Effector memory CD8-positive, alpha-beta T cell (primary cell): ENCODE data around the gene UBE2E1.
A peak's percentile ranks its signal among the peaks of the same experiment; 100 is the strongest.
"Not testable (repeated sequence)": the region's sequence is repeated elsewhere in the genome, so short reads cannot be mapped to it uniquely, and the experiment has no call there.

Experiments
- ATAC-seq: fragments of 150-1000 bp; cut with Tn5 transposase; replicated peaks from 2 replicates; pipeline ENCODE4 v1.10.0; 2021; ENCODE audit warnings: mild to moderate bottlenecking, moderate library complexity
- DNase-seq, 3 experiments: peaks; one replicate each; pipeline ENCODE4 v3.0.0; 2021
- H3K27ac Mint-ChIP-seq, 2 donors: one replicate each; pipeline ENCODE4 v1.8.0; 2022; ENCODE audit warnings: mild to moderate bottlenecking in 2 of 2, mixed read lengths in 2 of 2, moderate library complexity in 2 of 2
- H3K27me3 Mint-ChIP-seq, 2 donors: one replicate each; pipeline ENCODE4 v1.8.0; 2022; ENCODE audit warnings: mixed read lengths in 2 of 2
- H3K36me3 Mint-ChIP-seq: one replicate; pipeline ENCODE4 v1.8.0; 2022; ENCODE audit warnings: mild to moderate bottlenecking, moderate library complexity, mixed read lengths; ENCODE audit not compliant: insufficient read depth
- H3K4me1 Mint-ChIP-seq, 2 donors: one replicate each; pipeline ENCODE4 v1.8.0; 2022; ENCODE audit warnings: low read depth in 2 of 2, mixed read lengths in 2 of 2
- H3K4me3 Mint-ChIP-seq, 2 donors: one replicate each; pipeline ENCODE4 v1.8.0; 2022; ENCODE audit warnings: mild to moderate bottlenecking in 2 of 2, mixed read lengths in 2 of 2, moderate library complexity in 2 of 2
- H3K9me3 Mint-ChIP-seq, 2 donors: one replicate each; pipeline ENCODE4 v1.8.0; 2022; ENCODE audit warnings: mixed read lengths in 2 of 2

Gene UBE2E1

DNA sequence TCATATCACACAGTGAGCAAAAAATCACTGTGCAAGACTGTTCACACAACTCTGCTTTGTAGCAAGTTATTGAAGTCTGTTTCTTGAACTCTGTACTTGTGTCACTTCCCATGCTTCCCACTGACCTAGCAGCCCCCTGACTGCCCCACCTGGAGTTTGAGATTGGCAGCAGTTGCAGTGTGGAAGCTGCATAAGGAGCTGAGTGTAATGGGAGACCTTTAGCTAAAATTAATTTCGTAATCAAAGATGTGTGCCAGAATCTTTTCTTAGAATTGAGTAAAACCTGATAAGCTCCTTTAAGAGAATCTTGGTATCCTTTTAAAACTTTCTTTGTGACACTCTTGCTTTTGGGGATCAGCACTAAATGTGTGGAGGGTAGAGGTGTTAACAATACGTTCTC lies 68.2 kb downstream of the UBE2E1 start:
- H3K36me3 Mint-ChIP-seq = no peaks in the 10 kb centered on the region
- no peak for DNase-seq
- H3K27ac Mint-ChIP-seq = peak overlapping the region; percentile 13 to 46
- peaks cover 14 to 36% of the 10 kb centered on the region in 2 donors for H3K4me1 Mint-ChIP-seq
- no peak for ATAC-seq
- no peak overlapping the region for H3K4me3 Mint-ChIP-seq
- no peaks in the 10 kb centered on the region for H3K27me3 Mint-ChIP-seq
- H3K9me3 Mint-ChIP-seq = no peaks in the 10 kb centered on the region

DNA sequence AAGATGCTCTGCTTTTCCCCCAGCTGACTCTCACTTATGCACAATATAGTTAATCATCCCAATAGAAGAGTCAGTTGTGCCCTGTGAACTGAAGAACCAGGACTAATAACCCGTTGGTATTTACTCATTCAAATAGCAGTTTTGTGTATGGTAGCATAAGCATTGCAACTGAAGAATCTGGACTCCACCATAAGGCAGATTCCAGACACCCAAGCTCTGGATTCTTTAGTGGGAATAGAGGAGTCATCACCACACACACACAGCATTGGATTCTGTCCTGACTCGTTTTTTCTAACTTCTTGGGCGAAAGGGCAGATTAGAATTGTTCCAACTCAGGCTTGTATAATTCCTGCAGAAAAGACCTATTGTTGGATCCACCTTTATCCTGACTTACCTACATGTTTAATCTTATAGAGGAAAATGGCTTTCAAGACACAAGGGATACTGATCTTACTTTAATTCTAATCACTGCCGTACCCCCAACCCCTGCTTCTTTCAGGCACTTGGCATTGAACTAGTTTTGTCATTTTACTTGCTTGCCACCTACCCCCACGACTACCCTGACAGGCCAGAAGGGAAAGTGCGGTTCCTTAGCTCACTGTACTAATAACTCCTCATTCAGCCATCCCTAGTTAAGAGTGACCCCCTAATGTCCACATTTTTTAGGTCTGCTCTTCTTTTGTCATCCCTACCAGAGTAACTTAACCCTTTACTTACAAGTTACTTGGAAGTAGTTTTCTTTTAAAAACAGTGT lies 68.8 kb downstream of the UBE2E1 start:
- no peak overlapping the region for H3K4me3 Mint-ChIP-seq
- DNase-seq = no peak
- H3K36me3 Mint-ChIP-seq = no peaks in the 10 kb centered on the region
- ATAC-seq = no peak
- H3K9me3 Mint-ChIP-seq = no peaks in the 10 kb centered on the region
- H3K27me3 Mint-ChIP-seq = no peaks in the 10 kb centered on the region
- H3K4me1 Mint-ChIP-seq = peaks cover 15 to 40% of the 10 kb centered on the region in 2 donors
- H3K27ac Mint-ChIP-seq = no peak overlapping the region

DNA sequence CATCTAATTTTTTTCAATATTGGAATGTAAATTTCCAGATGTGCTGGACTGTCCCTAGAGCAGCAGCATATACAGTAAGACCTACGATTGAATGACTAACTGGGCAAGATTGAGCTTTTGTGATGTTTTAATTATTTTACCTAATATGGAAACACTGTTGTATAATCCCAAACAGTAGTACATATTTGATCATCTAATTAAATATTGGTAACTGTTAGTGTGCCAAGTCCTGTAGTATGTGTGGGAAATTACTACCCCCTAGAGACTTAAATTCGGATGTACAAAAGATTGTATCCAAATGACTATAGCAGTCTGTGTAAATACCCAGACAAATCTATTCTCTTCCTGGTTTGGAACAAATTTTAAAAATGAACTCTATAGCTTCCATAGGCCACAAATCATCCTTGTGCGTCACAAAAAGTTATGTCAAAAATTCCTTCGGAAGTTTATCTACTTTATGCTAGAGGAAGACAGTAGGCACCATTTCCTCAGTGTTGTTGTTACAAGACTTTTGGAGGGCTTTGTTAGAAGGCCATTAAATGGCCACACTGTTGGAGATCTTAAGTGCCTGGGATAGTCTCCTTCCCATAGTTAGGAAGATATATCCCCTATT lies 69.5 kb downstream of the UBE2E1 start:
- peaks cover 16 to 38% of the 10 kb centered on the region in 2 donors for H3K4me1 Mint-ChIP-seq
- H3K27me3 Mint-ChIP-seq = no peaks in the 10 kb centered on the region
- no peaks in the 10 kb centered on the region for H3K9me3 Mint-ChIP-seq
- DNase-seq = no peak
- H3K27ac Mint-ChIP-seq = no peak overlapping the region
- no peak overlapping the region for H3K4me3 Mint-ChIP-seq
- ATAC-seq = no peak
- no peaks in the 10 kb centered on the region for H3K36me3 Mint-ChIP-seq

DNA sequence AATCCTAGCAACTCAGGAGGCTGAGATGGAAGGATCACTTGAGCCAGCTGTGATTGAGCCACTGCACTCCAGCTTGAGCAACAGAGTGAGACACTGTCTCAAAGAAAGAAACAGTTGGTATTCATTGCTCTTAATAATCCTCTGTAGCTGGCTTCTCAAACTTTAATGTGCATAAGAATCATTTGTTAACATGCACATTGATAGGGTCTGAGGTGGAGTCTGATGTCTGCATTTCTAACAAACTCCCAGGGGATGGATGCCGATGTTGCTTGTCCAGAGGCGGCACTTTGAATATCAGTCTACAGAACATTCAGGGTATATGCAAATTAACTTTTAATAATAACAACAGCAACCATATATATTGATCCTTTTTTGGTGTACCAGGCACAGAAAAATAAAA lies 71.2 kb downstream of the UBE2E1 start:
- H3K4me1 Mint-ChIP-seq = peaks cover 19 to 38% of the 10 kb centered on the region in 2 donors
- no peak for DNase-seq
- ATAC-seq = no peak
- no peaks in the 10 kb centered on the region for H3K27me3 Mint-ChIP-seq
- no peak overlapping the region for H3K27ac Mint-ChIP-seq
- no peaks in the 10 kb centered on the region for H3K9me3 Mint-ChIP-seq
- H3K36me3 Mint-ChIP-seq = no peaks in the 10 kb centered on the region
- no peak overlapping the region for H3K4me3 Mint-ChIP-seq

DNA sequence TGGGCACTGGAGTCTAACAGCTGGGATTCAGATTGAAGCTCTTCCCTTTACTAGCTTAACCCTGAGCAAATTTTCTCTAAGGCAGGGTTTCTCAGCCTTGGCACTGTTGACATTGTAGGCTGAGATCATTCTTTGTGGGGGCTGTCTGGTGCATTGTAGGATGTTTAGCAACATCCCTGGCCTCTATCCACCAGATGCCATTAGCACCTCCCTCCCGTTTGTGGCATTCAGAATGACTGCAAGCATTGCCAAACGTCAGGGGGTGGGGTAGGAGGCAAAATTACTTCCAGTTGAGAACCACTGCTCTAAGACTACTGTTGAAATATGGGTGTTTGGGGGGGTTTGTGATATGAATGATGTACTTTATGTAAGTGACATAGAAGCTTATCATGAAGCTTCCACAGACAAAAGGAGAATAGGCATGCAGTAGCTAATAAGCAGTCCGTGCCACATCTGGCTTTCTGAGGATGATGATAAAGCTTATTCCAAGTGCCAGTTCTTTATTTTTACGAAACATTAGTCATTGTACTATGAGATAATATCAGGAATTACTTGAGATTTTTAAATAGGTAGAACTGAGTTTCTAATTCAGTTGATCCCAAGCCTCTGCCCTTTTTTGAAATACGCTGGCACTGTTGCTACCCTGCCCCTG lies 71.7 kb downstream of the UBE2E1 start:
- no peak for ATAC-seq
- Mint-ChIP-seq H3K9me3 (no peaks in the 10 kb centered on the region), H3K4me1 (peaks cover 19 to 38% of the 10 kb centered on the region in 2 donors), H3K27ac (no peak overlapping the region), H3K4me3 (no peak overlapping the region), H3K36me3 (no peaks in the 10 kb centered on the region), H3K27me3 (no peaks in the 10 kb centered on the region)
- DNase-seq = no peak

DNA sequence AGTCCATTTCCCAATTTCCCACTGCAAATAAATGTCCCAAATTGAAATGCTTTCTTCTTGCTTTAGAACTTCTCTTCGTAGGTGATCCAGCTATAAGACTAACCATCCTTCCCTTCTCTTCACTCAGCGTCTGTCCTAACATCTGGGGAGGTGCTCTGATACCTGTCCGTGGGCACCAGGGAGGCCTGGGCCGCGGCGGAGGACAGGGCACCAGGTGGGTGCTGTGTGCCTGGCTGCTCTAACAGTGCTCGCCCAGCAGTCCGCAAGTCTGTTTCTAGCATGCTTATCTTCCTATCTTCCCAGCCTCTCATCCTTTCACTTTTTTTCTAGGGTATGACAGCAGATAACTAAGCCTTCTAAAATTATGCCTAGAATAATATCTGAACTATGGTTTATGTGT lies 73.7 kb downstream of the UBE2E1 start:
- H3K36me3 Mint-ChIP-seq = no peaks in the 10 kb centered on the region
- no peaks in the 10 kb centered on the region for H3K27me3 Mint-ChIP-seq
- H3K9me3 Mint-ChIP-seq = no peaks in the 10 kb centered on the region
- H3K27ac Mint-ChIP-seq = peak overlapping the region in 1 of 2 donors; percentile 20
- no peak overlapping the region for H3K4me3 Mint-ChIP-seq
- peaks cover 19 to 26% of the 10 kb centered on the region in 2 donors for H3K4me1 Mint-ChIP-seq
- no peak for ATAC-seq
- DNase-seq = no peak

DNA sequence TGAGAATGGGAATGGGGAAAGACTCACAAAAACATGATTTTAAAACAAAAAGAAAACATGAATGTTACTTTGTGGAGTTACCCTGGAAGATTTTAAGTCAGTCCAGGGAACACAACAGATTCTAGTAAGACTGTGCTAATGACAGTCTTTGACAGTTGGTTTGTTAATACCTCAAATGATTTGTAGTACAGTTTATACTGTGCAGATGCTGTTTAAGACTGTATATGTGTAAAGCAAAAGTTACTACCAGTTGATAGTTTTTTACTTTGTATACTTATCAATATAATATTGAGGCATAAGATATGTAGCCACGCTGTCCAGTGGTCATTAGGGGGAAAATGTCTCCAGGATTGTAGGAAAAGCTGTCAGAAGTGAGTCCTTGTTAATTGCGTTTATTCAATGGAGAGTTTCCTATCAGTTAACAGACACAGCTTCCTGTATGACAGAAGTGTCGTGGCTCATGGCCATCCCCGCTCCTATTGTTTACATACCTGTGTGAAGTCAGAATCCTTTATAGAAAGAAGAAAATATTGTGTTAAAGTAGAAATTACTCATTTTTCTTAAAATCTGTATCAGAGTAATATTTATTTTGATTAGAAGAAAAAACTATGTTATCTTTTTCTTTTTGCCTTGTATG lies 75.1 kb downstream of the UBE2E1 start:
- peak overlapping the region in 1 of 2 donors; percentile 25 for H3K27ac Mint-ChIP-seq
- ATAC-seq (no peak), DNase-seq (no peak)
- no peaks in the 10 kb centered on the region for H3K9me3 Mint-ChIP-seq
- H3K4me3 Mint-ChIP-seq = no peak overlapping the region
- peaks cover 3% of the 10 kb centered on the region for H3K36me3 Mint-ChIP-seq
- H3K4me1 Mint-ChIP-seq = peaks cover 15 to 26% of the 10 kb centered on the region in 2 donors
- no peaks in the 10 kb centered on the region for H3K27me3 Mint-ChIP-seq

DNA sequence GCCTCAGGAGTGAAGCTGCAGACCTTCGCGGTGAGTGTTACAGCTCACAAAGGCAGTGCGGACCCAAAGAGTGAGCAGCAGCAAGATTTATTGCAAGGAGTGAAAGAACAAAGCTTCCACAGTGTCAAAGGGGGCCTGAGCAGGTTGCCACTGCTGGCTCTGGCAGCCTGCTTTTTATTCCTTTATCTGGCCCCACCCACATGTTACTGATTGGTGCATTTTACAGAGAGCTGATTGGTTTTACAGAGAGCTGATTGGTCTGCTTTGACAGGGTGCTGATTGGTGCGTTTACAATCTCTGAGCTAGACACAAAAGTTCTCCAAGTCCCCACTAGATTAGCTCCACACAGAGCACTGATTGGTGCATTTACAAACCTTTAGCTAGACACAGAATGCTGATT lies 76.2 kb downstream of the UBE2E1 start:
- H3K27ac Mint-ChIP-seq, H3K36me3 Mint-ChIP-seq, H3K9me3 Mint-ChIP-seq, H3K27me3 Mint-ChIP-seq, H3K4me3 Mint-ChIP-seq, DNase-seq, ATAC-seq: not testable (repeated sequence)
- H3K4me1 Mint-ChIP-seq = peaks cover 15 to 20% of the 10 kb centered on the region in 2 donors

DNA sequence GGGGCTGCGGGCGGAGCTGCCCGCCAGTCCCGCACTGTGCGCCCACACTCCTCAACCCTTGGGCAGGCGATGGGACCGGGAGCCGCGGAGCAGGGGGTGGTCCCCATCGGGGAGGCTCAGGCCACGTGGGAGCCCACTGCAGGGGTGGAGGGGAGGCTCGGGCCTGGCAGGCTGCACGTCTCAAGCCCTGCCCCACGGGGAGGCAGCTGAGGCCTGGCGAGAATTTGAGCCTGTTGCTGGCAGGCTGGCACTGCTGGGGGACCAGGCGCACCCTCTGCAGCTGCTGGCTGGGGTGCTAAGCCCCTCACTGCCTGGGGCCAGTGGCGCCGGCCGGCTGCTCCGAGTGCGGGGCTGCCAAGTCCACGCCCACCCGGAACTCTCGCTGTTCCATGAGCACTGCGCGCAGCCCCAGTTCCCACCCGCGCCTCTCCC lies 76.7 kb downstream of the UBE2E1 start:
- DNase-seq = no peak
- no peak for ATAC-seq
- Mint-ChIP-seq H3K27ac (no peak overlapping the region), H3K4me3 (no peak overlapping the region), H3K9me3 (no peaks in the 10 kb centered on the region), H3K36me3 (peaks cover 3% of the 10 kb centered on the region), H3K27me3 (no peaks in the 10 kb centered on the region), H3K4me1 (peaks cover 13 to 17% of the 10 kb centered on the region in 2 donors)

DNA sequence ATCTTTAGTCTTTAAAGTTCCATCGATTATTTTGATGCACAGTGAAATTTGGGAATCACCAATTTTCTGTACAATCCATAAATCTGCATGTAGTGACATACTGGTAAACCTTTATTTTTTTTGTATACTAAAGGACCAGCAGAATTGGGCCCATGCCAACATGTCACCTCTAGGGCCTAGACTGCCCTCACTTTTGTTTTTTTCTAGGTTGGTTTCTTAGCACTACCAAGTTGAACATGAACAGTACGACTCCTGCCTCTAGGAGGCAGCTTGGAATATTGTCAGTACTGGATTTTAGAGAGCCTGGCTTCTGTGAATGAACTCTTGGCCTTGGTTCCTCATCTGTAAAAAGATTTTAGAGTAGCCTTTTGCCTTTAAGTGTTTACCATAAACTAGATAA lies 78.7 kb downstream of the UBE2E1 start:
- Mint-ChIP-seq H3K27ac (peak overlapping the region in 1 of 2 donors; percentile 25), H3K4me1 (peaks cover 3 to 7% of the 10 kb centered on the region in 2 donors), H3K4me3 (no peak overlapping the region), H3K9me3 (no peaks in the 10 kb centered on the region), H3K27me3 (no peaks in the 10 kb centered on the region), H3K36me3 (peaks cover 3% of the 10 kb centered on the region)
- ATAC-seq (no peak), DNase-seq (no peak)

DNA sequence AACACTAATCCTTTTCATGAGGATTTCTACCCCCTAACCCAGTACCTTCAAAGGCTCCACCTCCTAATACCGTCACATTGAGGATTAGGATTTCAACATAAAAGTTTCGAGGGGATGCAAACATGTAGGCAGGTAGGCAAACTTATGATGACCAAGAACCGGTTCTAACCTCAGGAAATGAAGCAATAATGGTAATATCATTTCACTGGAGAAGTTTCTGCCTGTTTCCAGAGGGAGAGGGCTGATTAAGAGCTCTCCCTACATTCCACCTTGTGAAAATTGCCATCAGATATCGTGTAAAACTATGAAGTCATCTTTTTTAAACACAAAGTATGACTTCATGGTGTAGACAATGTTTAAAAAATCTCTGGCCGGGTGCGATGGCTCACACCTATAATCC lies 79.5 kb downstream of the UBE2E1 start:
- peaks cover 0 to 5% of the 10 kb centered on the region in 2 donors for H3K4me1 Mint-ChIP-seq
- H3K36me3 Mint-ChIP-seq = peaks cover 3% of the 10 kb centered on the region
- no peaks in the 10 kb centered on the region for H3K27me3 Mint-ChIP-seq
- no peaks in the 10 kb centered on the region for H3K9me3 Mint-ChIP-seq
- peak overlapping the region in 1 of 2 donors; percentile 25 for H3K27ac Mint-ChIP-seq
- DNase-seq = no peak
- no peak overlapping the region for H3K4me3 Mint-ChIP-seq
- no peak for ATAC-seq

DNA sequence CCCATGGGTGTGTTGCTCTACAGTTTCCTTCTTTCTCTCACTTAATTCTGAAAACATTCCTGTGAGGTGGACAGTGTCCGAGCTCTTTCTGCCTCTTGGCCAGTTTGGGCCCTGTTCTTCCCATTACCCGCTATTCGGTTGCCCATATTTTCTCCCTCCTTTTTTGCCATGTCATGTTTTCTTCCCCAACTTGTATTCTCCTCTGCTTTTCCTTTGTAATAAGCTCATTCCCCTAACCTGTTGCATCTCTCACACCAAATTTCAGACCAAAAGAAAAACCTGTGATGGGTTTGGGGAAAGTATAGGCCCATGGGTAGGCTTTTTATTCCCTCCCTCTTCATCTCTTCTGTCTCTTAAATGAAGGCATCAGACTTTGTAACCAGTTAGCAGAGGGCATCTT lies 80.6 kb downstream of the UBE2E1 start:
- Mint-ChIP-seq H3K4me3 (no peak overlapping the region), H3K4me1 (peaks cover 0 to 5% of the 10 kb centered on the region in 2 donors), H3K9me3 (no peaks in the 10 kb centered on the region), H3K27ac (no peak overlapping the region), H3K36me3 (peaks cover 6% of the 10 kb centered on the region), H3K27me3 (no peaks in the 10 kb centered on the region)
- no peak for DNase-seq
- ATAC-seq = no peak

DNA sequence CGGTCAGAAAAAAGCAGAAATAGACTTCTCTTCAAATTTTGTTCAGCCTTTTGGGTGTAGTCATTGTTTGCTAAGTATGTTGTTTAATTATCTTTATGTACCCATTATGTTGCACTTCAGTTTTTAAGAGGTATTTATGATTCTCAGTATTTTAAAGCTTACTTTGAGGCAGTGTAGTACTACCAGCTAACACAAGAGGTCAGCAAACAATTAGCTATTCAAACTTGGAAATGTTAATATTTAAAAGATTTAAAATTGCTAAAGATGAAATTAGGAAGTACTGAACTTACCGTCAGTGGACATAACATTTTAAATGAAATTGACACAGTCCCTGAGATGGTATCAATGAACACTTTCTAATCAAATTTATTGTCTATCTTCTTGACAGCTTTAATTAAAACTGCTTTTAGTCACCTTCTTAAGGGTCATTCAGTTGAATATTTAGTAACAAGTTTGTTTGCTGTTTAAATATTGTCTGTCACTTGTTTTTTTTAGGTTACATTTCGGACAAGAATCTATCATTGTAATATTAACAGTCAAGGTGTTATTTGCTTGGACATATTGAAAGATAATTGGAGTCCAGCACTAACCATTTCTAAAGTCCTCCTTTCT lies 83.0 kb downstream of the UBE2E1 start:
- Mint-ChIP-seq H3K36me3 (peaks cover 14% of the 10 kb centered on the region), H3K9me3 (no peaks in the 10 kb centered on the region), H3K4me1 (peaks cover 0 to 2% of the 10 kb centered on the region in 2 donors), H3K4me3 (no peak overlapping the region), H3K27me3 (no peaks in the 10 kb centered on the region), H3K27ac (no peak overlapping the region)
- ATAC-seq (peak; percentile 37), DNase-seq (peak; percentile 5 to 25 (median 5))
